HG03558 (cell line): ENCODE data around the gene SNX27.
"Not testable (repeated sequence)": the region's sequence is repeated elsewhere in the genome, so short reads cannot be mapped to it uniquely, and the experiment has no call there.

ENCODE experiments used
- ATAC-seq: cut with Tn5 transposase; IDR thresholded peaks from one replicate; pipeline ENCODE4 v1.9.1; 2021; ENCODE audit warnings: moderate number of reproducible peaks; ENCODE audit not compliant: unreplicated experiment; ENCODE audit errors: extremely low read depth

SNX27 gene

DNA sequence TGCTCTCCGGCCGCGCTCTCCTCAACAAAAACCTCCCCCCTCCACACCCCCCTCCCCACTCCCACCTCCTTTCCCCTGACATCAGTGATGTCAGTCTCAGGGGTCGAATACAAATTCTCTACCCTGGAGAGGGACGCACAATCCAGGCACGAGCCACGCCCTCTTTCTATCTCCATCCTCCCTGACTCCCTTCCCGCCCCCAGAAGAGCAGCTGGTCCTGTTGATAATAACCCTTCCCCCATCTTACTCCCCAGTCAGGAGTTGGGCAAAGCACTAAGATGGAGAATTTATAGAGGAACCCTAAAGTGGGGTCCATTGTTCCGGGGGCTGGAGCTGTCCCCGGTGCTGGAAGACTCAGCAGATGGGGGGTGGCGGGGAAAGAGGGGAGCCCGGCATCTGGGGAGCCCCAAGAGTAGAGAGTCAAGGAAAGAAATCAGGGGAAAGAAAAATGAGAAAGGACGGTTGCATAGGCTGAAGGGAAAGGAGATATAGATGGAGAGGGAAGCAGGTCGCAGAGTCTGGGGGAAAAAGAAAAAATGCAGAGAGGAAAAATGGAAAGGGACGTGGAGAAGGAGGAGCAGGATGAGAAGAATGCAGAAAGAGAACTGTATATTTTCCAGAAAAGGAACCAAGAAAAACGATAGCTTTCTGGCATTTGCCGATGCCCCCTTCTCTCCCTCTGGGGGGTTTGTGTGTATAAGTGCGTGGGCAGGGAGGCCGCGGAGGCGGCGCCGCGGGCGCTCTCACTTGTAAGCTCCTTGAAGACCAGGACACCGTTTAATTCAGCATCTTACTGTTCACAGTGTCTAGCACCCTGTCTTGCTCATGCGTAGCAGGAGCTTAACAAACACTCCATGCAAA, 105.2 kb downstream of the SNX27 start, which contains the start of gene CELF3:
Gene CELF3, minus strand, starts transcription at position 33 of the 861 bp plus-strand sequence. CDS start 783 bp downstream, outside the sequence.
- ATAC-seq, result no peak

DNA sequence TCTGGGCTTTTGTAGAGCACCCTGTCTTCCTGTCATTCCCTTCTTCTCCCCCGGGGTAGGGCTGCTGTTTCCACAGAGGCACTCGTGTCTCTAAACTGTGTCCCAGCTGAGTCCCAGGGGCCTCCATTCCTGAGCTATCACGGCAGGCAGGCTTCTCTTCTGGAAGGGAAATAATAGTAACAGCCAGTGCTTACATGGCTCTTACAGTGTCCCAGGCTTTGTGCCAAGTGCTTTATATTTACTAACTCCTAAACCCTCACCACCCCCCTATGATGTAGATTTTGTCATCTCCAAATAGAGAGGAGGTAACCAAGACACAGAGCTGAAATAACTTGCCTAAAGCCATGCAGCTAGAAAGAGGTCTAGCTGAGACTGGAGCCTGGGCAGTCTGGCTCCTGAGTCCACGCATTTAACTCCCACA, 106.2 kb downstream of the SNX27 start:
- ATAC-seq, result no peak

DNA sequence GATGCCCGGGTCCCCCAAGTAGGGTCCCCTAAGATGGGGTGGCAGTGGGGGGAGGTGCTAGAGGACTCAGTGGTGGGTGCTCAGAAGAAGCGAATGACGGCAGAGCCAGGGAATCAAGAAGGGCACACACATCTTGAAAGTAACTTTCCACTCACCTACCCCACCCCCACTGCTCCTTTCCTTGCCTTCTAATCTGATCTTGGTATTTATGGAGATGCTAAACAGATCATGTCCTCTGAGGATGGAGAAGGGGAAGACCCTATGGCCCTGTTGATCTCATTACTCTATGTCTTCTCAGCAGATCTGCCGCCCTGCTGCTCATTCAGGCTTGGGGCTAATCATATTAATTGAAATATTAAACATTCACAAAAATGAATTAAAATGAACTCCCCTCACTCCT, 106.8 kb downstream of the SNX27 start:
- ATAC-seq, result no peak

DNA sequence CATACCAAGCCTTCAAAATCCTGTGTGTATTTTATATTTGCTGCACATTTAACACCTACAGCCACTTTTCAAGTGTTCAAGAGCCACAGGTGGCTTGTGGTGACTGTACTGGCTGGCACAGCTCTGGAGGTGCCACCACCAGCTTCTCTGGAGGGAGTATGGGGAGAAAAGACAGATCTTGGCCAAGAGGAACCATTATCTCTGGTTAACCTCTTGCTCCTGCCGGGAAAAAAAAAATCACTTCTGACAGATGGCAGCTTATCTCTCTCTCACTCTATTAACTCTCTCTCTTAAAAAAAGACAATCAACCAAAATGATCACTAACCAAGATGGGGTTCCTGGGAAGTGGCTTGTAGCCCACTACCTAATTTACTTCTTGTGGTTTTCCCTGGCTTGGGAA, 108.3 kb downstream of the SNX27 start:
- no peak for ATAC-seq

DNA sequence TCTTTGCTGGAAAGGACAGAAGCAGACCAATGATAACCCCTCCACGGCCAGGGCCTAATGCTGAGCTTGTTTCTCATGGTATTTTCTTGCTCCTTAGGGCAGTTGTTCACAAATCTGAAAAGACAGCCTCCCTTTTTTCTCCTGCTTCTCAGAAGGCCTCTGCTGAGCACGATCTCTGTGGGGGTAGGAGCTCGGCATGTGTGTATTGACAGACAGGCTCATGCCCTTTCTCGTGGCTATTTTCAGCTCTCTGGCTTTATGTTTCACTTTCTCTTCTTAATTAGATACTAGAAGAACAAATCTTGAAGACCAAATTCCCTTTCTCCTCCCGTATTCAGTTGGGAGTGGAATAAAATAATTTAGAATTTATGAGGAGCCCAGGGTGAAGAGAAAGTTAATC, 108.7 kb downstream of the SNX27 start:
- no peak for ATAC-seq

DNA sequence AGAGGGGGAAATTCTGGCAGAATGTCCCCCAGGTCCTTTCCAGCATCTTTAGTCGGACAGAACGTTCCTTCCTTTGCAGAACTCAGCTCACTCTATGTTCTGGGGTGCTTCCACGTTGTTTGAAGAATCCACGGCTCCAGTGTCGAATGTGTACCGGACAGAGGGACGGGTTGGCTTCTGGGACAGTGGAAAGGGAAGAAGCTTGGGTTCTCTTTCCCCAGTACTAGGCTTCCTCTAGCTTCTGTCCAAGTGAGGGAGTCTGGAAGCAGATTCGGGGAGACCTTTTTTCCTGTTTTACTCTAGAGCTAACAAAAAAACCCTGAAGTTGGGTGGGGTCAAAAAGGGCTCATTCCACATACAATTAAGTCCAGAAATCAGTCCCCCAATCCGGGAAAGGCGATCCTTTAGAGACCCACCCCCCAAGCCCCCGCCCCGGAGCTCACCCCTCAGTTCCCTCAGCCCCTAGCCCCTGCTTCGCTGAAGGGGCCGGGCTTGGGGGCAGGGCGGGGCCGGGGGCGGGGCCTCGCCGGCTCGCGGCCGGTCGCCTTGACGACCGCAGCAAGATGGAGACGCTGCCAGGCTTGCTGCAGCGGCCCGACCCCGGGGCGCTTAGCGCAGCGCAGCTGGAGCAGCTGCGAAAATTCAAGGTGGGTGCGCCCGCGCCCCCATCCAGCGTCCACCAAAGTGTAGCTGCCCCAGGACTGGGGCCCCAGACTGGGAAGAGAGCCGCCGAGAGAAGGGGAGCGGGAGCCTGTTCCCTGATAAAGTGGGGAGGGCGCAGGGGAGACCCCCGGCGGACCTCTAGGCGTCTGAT, 109.3 kb downstream of the SNX27 start, which contains the start of gene RIIAD1:
Gene RIIAD1, plus strand, starts transcription at position 549 of the 814 bp plus-strand sequence. Its CDS starts 15 bp downstream, at position 564.
- no peak for ATAC-seq

DNA sequence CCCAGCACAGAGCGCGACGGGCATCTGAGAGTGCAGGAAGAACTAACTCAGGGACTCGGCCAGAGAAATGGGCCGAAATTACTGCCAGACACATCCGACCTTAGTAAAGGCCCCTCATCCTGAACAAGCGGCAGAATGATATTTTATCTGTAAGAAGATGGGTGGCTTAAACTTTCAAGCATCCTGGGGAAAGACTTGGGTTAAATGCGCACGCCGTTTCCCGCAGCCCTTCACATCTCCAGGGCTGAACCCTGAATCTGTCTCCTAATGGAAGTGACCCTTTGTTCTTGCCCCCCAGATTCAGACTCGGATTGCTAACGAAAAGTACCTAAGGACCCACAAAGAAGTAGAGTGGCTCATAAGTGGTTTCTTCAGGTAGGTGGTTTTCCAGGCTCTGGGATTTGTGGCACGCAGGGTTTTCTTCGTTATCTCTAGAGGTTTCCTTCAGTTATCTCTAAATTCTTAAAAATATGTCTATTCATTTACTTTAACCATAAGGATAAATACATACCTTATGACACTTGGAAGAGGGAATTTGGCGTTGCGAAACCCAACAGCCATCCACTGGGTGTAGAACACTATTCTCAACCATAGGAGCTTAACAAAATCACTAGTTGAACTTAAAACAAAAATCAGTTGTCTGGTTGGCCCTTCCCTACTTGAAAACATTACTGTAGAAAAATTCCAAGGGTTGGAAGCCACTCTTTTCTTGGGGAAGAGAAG, 110.1 kb downstream of the SNX27 start:
- no peak for ATAC-seq

DNA sequence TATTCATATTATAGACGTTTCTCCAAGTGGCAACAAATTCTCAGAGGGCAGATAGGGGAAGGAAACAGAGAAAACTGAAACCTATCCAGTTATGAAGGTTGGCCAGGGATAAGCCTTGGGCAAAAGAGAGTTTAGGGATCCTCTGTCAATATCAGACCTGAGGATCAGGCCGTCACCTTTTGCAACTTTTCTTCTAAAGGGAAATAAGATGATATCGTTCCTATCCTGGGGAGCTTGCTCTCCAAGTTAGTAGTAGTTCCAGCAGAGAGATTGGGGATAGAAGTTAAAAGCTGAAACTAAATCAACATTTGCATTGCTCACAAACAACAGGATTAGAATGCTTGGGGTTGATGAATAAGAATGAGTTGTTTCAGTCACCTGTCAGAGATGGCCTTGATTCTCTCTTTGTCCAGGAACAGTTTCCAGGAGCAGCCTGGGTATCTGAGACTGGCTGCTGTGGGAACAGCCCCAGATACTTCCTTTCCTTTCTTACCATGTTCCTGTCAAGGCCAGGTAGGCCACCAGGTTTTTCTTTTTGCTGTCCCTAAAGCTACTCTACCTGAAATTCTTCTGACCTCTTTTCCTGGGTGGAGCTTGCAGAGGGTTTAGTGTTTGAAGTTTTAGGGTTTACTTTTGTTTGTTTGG, 112.0 kb downstream of the SNX27 start:
- no peak for ATAC-seq

DNA sequence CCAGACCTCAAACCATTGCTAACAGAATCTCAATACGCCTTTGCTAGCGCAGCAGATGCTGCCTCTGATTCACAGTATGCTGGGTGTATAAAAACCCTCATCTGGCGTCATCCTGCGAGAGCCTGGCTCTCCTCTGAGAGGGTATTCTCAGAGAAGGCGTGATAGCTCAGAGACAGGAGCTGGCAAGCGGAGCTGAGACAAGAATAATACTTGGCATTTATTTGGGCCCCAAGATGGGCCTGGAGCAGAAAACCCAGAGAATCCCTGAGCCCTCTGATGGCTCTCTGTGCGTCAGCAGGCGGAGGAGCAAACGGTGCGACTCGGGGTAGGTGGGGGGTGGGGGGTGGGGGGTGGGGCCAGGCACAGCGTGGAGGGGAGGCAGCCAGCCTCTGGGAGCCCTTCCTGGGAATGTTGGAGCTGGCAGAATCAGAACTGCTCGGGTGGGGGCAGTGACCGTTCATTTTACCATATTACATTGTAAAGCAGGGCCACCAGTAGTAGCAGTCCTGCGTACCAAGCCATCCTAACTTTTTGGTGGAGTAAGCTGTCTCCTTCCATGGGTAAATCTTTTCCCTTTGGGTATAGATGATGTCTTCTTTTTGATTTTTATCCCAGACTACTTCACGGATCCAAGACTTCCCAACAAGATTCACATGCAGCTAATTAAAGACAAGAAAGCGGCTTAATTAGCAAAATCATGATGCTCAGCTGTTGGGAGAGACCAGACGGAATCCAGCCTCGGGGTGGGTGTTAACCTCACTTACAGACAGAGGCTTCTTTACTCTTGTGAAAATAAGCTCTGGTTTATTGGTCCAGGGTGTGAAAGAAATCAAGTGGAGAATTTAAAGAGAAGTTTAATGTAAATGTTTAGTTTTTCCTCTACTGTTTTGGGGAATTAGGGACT, 116.6 kb downstream of the SNX27 start:
- ATAC-seq, result no peak

DNA sequence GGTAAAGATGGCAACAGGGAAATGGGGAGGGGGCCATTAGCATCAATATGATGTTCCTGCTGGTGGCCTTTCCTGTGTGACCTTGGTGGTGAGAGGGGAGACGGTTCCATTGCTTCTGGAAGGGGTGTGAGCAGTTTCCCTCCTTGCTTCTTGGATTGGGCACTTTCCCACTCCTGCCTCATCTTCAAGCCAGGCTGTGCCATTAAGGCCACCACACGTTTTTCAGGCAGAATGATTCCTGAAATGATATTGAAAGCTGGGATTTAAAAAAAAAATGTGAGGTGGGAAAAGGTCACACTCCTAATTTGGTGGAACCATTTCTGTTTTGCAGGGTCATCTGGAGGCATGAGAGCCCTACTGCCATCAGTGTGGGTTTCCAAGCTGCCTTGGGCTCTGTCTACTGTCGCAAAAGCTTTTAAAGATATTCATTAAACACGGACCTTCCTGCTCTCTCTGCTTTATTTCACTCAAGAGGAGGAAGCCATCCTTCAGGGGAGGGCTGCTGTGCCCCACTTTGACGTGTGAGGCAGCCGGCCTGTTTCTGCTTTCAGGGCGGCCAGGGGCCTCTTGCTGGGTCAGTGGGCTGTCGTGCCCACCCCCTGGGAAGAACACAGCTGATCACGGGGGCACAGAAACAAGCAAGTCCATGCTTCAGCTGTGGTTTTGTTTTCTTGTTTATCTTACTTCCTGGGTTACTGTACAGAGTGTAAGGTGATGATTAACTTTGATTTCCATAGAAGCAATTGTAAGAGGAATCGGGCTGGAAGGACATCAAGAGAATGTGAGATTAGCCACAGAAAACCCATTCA, 117.5 kb downstream of the SNX27 start:
- ATAC-seq, result no peak

DNA sequence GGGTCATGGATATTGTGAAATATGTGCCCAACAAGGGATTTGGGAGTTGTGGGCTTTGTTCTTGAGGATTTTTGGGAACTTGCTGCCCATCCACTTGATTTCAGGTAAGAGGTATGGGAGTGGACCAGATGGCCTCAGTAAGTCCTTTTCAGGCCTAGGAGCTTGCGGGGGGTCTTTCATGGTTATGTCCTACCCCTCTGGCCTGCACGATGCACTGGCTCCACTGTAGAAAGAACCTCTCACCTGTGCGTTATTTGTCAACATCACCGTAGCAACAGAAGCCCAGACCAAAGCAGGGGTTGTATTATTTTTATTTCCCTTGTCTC, 118.1 kb downstream of the SNX27 start:
- ATAC-seq, result no peak

DNA sequence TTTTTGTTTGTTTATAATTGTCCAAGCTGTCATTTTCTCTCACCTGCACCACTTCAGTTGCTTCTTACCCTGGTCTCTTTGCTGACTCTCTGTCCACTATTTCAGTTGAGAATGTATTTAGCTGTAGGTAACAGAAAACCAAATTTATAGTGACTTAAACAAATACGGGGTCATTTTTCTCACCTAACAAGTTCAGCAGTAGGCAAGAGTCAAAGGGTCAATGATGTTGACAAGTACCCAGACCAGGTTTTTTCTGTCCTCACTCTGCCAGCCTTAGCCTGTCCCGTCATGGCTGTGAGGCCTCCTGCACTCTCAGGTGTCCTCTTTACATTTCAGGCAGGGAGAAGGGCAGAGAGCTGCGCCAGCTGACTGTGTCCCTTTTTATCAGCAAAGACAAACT, 121.3 kb downstream of the SNX27 start:
- no peak for ATAC-seq

DNA sequence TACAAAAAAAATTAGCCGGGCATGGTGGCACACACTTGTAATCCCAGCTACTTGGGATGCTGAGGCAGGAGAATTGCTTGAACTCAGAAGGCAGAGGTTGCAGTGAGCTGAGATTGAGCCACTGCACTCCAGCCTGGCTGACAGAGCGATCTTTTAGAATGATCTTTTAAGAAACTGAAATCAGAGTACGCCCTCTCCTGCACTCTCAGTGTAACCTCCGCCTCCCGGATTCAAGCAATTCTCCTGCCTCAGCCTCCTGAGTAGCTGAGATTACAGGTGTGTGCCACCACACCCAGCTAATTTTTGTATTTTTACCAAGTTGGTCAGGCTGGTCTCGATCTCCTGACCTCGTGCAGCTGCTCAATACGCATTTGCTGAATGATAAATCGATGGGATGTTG, 122.1 kb downstream of the SNX27 start:
- not testable (repeated sequence) for ATAC-seq

DNA sequence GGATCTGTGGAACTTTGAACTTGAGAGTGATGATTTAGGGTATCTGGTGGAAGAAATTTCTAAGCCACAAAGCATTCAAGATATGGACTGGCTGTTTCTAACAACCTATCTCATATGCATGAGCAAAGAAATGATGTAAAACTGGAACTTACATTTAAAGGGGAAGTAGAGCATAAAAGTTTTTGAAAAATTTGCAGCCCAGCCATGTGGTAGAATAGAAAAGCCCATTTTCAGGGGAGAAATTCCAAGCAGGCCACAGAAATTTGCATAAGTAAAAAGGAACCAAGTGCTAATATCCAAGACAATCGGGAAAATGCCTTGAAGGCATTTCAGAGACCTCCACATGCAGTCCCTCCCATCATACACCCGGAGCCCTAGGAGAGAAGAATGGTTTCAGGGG, 125.2 kb downstream of the SNX27 start:
- ATAC-seq, result no peak

DNA sequence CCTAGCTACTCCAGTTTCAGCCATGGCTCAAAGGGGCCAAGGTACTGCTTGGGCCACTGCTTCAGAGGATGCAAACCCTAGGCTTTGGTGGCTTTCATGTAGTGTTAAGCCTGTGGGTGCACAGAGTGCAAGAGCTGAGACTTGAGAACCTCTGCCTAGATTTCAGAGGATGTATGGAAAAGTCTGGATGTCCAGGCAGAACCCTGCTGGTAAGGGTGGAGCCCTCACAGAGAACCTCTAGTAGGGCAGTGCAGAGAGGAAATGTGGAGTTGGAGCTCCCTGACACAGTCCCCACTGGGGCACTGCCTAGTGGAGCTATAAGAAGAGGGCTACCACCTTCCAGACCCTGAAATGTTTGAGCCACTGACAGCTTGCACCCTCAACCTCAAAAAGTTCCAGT, 125.6 kb downstream of the SNX27 start:
- ATAC-seq, result no peak

DNA sequence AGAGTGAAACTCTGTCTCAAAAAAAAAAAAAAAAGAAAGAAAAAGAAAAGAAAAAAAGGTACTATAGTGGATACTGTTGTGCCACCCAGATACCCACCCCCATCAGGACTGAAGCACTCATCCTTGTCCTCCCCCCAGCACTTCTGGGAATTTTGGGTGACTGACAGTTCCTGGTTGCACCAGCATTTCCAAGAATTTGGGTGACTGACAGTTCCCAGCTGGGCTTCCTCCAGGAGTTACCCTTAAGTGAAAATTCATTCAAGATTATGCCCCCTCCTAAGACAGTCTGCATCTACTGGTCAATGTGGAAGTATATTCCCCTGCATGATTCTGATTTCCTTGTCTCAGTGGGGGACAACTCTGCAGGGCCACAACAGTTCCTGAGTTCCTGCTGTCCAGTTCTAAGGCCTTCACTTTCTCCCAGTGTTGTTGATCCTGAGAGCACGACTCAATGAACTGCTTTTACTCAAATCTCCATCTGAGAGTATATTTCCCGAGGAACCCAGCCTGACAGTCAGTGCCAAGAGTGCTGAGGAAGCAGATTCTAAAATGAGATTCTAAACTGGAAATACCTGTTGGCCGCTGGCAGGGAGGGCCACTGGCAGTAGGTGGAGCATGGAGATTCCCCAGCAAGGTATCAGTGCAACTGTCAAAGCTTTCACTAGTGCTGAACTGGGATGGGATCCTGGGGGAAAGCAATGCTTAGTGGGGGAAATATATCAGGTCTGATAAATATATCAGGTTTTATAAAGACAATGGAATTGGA, 127.9 kb downstream of the SNX27 start:
- no peak for ATAC-seq

DNA sequence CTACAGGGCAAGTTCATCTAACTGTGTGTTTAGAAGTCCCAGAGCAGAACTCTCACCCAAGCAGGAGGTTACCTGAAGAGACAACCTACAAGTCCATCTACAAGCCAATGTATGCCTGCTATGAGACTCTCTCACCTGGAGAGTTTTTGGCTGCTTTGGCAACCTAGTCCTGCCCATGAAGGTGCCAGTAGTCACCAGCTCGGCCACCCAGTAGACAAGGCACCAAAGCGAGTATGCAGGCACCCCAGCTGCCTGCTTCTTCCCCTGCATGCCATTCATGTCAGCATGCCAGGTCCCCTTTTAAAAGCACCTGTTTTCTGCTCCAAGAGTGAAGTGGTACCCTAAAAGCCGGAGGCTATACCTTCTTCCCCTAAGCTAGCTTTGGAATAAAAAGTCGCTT, 129.7 kb downstream of the SNX27 start:
- ATAC-seq, result no peak
